NCI-H526 treated with DMSO at 0.1 percent for 48 hours (cell line): ENCODE measurements around the gene ETHE1.
A peak's percentile ranks its signal among the peaks of the same experiment; 100 is the strongest.

Source experiments
- DNase-seq: peaks from one replicate; lab custom pipeline; 2025; lab: John Stamatoyannopoulos, UW

ETHE1 gene, protein sequence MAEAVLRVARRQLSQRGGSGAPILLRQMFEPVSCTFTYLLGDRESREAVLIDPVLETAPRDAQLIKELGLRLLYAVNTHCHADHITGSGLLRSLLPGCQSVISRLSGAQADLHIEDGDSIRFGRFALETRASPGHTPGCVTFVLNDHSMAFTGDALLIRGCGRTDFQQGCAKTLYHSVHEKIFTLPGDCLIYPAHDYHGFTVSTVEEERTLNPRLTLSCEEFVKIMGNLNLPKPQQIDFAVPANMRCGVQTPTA

DNA sequence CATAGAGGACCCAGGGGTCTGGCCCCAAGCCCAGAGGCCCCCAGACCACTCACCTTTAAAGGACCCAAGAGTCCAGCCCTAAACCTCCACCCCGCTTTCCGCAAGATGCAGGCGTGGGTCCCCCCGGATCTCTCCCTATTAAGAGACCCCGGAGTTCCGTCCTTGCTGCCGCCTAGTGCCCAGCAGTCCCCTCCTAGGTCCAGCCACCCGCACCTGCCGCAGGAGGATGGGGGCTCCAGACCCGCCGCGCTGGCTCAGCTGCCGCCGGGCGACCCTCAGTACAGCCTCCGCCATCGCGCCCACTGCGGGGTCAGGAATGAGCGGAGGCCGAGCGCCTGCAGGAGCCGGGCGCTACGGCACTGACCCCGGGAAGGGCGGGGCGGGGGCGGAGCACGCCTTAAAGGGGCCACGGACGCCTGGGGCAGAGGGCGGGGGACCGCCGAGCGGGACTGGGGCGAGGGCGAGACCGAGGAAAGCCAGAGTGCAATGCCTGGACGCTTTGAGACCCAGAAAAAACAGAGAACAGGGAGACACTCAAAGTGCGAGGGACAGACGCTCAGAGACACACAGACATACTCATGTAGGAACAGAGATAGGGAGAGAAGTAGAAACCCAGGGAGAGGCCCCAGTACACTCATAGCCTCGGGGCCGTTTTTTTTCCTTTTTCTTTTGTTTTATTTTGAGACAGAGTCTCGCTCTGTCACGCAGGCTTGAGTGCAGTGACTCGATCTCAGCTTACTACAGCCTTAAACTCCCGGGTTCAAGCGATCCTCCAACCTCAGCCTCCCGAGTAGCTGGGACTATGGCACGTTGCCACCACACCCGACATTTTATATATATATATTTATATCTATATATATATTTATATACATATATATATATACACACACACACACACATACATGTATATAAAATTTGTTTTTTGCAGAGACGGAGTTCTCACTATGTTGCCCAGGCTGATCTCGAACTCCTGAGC is at the start of gene ETHE1:
TSS of gene ETHE1 (minus strand) at position 318 of the 976 bp plus-strand sequence. CDS start at position 294, 24 bp downstream.
- peak; percentile 54 for DNase-seq

DNA sequence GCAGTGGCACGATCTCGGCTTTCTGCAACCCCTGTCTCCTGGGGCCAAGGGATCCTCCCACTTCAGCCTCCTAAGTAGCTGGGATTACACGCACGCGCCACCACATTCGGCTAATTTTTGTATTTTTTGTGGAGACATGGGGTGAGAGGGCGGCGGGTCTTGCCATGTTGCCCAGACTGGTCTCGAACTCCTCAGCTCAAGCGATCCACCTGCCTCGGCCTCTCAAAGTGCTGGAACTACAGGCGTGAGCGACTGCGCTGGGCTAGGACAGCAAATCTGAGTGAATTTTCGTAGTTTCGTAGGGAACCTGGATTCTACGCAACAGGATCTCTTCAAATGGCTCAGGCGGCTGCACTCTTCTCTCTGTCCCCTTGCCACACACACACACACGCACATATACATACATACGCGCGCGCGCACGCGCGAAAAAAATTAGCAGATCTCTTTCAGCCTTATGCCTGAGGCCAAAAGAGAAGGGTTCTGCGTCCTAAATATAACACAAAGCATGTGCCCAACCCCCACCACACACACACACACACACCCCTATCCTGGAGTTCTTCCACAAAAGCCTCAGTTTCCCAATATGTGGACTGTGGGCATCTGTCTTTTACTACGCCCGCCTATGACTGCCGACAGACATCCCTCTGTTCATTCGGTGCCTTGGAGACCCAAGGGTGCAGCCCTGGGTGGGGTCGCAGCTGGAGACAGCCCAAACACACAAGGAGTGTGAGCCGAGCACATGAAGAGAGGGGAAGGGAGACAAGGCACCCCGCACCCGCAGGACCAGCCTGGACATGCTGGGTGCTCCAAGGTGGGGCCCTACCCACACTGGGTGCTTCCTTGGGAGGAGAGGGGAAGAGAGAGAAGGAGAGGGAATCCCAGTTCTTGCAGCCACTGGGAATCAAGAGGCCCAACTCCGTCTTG is 49.2 kb upstream of the ETHE1 start:
- DNase-seq, result no peak

DNA sequence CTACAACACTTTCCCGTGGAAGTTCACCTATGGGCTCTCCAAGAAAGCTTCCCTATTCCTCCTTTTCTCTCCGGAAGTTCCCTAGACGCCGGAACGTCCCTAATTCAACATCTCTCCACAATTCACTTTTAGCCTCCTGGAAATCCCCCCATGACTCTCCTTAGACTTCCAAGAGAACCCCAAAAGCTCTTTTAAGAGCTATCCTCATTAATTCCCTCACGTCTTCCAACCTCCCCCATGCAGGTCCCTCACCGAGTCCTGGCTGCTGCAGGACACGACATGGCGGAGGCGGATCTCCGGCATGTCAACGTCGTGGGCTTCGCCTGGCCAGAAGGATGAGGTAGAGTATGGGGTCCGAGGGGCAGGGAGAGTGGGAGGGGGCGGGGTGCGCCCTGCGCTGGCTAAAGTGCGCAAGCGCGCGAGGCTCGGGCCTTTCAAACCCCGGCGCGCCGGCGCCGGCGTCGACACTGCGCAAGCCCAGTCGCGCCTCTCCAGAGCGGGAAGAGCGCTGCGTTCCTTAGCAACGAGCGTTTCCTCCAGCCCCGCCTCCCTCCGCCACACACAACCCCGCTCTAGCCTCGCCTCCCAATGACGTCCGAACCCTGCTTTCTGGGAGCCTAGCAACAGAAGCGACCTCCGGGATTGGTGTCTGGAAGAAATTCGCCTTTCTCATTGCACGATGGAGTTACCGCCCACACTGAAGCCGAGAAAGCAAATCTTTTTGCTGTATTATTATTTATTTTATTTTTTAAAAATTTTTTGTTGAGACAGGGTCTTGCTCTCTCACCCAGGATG is 48.4 kb upstream of the ETHE1 start, which contains the start of the genes PINLYP and XRCC1:
TSS of gene PINLYP (plus strand) at position 646 of the 795 bp plus-strand sequence. CDS start 1,391 bp downstream, outside the sequence.
TSS of gene XRCC1 (minus strand) at position 372 of the 795 bp plus-strand sequence. CDS start at position 303, 69 bp downstream.
- peak; percentile 99 for DNase-seq

DNA sequence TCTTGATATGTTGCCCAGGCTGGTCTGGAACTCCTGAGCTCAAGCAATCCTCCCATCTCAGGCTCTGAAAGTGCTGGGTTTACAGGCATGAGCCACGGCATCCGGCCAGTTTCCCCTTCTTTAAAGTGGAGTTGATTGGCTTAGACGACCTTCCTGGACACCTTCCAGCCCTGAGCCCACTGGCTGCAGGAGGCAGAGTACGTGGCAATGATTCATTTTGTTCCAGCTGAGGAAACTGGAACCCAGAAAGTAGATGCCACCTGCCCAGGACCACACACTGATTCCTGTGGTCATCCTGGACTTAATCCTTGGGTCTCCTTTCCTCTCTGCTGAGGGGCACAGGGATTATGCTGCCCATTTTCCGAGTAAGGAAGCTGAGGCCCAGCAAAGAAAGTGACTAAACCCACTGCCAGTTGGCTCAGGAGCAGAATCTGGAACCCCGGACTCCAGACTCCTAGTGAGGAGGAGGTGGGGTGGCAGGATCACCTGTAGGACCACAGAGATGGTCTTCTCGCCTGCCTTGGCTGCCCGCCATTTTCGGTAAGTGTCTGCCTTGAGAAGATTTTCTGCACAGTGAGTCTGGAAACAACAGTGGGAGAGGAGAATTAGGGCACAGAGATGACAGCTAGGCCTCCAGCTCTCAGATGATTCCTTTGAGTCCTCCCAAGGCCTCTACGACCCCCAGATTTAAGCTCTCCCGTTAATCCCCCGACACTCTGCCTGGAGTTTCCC is 47.6 kb upstream of the ETHE1 start:
- no peak for DNase-seq

DNA sequence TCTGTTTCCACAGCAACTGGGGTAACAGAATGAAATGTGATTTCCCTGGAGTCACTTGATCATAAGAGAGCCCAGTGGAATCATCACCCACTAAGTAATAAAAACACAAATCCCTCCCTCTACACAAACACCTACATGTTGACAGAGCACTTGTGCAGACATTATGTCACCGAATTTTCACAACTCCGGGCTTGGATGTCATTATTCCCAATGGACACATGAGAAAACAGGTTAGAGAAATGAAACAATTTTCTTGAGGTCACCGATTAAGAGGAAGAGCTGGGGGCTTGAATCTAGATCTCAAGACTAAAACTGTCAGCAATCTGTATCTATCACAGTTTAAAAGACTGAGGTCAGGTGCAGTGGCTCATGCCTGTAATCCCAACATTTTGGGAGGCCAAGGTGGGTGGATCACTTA is 45.2 kb upstream of the ETHE1 start:
- DNase-seq, result no peak

DNA sequence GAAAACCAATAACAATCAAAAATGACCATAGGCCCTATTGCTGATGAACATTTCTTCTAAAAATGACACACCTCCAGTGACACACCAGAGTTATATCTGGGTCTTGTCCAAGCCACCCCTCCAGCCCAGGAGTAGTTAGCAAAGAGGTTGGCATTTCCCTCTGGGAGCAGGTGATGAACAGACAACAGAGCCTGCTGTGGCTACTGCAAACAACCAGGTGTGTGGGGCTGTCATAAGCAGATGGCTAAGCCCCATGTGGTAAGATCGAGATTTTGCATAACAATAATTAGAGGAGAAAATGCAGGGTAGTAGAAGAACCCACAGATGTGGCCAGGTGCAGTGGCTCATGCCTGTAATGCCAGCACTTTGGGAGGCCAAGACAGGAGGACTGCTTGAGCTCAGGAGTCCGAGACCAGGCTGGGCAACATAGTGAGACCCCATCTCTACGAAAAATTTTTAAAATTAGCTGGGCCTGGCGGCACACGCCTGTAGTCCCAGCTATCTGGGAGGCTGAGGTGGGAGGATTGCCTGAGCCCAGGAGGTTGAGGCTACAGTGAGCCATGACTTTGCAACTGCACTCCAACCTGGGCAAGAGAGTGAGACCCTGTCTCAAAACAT is 43.3 kb upstream of the ETHE1 start:
- DNase-seq, result peak; percentile 29

DNA sequence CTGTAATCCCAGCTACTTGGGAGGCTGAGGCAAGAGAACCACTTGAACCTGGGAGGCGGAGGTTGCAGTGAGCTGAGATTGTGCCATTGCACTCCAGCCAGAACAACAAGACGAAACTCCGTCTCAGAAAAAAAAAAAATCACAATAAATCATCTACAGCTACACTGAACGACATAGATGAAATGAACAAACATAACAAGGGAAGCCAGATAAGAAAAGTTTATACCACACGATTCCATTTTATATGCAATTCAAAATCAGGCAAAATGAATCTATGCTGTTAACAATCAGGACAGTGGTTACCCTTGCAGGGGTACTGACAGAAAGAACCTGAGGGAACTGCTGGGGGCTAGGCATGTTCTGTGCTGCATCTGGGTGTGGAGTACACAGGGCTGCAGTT is 42.7 kb upstream of the ETHE1 start:
- DNase-seq, result no peak

- no peak for DNase-seq
Measured at GRCh38 chr19:43564800-43565199, 37.8 kb upstream of the ETHE1 start.

- DNase-seq, result no peak
Measured at GRCh38 chr19:43563816-43564457, 36.9 kb upstream of the ETHE1 start.

GRCh38 chr19:43562698-43563241 is 35.8 kb upstream of the ETHE1 start:
- no peak for DNase-seq

- no peak for DNase-seq
Measured at GRCh38 chr19:43562226-43562697, 35.3 kb upstream of the ETHE1 start.

GRCh38 chr19:43561139-43561970 is 34.4 kb upstream of the ETHE1 start:
- DNase-seq, result no peak

DNA sequence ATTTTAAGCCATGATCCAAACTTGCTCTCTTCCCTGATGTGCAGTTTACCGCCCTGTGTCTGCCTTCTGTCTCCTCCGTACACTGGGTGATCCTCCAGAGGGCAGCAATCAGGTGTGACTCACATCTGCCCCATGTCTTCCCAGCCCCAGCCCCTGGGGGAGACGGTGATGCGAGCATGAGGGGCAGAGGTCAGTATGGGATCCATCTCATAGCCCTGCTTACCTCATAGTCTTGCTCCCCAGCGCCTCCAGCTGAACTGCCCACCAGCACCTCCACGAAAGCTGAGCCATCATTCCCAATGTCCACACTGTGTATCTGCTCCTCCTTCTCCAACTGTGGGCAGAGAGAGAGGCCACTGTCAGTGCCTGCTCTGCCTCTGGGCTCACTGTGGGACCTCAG is 33.7 kb upstream of the ETHE1 start:
- no peak for DNase-seq

DNA sequence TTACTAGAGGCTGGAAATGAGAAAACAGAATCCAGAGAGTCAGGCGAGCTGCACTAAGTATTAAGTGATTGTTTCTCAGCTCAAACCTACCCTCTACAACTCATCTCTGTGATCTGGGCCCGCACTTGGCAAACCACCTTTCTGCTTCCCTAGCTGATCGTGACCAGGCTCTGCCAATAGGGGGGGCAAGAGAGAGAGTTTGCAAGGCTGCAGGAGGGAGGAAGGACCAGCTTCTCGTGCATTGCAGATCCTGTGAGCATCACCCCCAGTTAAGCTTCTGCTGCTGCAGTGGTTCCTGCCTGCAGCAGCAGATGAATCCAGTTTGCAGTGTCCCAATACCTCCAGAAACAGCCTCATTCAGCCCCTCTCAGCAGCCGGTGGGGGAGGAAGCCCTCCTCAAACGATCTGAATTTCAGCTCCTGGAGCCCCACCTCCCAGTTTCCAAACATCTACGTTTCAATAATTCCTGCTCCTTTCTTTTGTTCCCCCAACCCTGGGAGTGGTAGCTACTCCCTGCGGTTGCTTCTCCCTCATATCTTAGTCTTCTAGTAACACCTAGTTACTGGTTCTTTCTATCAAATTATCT is 28.3 kb upstream of the ETHE1 start:
- DNase-seq, result peak; percentile 3

- DNase-seq, result no peak
Measured at GRCh38 chr19:43554317-43554895, 27.4 kb upstream of the ETHE1 start.

GRCh38 chr19:43553656-43554055 is 26.7 kb upstream of the ETHE1 start:
- DNase-seq, result no peak

GRCh38 chr19:43552616-43553015 is 25.6 kb upstream of the ETHE1 start:
- no peak for DNase-seq
